Measurements from ENCODE around the gene SCN7A.

Gene SCN7A

GRCh38 chr2:166404831-166405568 is 89.0 kb downstream of the SCN7A start:
- no peak for DNase-seq (ENCODE audit: low read depth, low spot score)

DNA sequence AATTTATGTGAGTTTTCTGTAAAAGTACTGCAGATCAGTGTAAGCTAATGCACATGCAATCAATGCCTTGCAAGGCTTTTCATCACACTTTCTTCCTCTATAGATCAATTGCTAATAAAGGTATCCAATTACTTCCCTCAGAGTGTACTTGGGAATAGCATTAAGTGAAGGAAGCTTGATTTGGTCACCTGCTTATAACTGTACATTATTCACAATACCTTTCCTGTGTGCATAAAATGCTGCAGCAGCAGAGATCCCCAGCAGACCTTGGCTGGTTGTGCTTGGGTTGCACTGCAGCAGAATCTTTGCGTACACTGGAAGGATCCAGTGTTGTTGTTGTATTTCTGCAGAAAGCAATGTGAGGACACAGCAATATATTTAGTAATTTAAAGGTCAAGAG is 99.8 kb downstream of the SCN7A start:
- no peak for DNase-seq (ENCODE audit: low read depth, low spot score)

- no peak for DNase-seq (ENCODE audit: low read depth, low spot score)
These were observed 101.0 kb downstream of the SCN7A start for GRCh38 chr2:166393008-166393407.

DNA sequence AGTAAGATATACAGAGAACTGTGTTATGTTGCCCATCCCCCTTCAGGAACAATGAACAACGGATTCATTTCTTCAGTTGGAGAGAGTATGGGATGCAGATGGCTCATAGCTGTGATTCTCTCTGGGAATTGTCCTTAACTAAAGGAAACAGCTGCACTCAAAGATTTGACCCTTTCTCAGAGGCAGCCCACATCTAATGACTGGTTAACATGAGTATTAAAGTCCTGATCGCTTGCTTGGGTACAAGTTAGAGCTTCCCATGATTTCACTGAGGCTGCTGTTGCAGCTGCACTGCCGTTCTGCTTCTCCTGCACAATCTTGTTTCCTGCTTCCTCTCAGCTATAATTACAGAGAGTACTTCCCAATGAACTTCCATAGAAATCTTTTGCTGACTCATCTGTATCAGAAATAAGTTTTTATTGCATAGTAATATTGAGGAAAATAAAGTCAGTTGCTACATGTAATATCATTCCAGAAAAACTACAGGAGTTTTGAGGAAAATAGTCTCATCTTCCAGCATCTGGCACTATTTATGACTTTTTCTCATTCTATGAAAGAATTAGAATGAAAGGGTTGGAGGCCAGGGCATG is 105.5 kb downstream of the SCN7A start:
- DNase-seq (ENCODE audit: low read depth, low spot score): no peak

GRCh38 chr2:166385313-166385712 is 108.7 kb downstream of the SCN7A start:
- DNase-seq (ENCODE audit: low read depth, low spot score): no peak

GRCh38 chr2:166384774-166385173 is 109.3 kb downstream of the SCN7A start:
- no peak for DNase-seq (ENCODE audit: low read depth, low spot score)

DNA sequence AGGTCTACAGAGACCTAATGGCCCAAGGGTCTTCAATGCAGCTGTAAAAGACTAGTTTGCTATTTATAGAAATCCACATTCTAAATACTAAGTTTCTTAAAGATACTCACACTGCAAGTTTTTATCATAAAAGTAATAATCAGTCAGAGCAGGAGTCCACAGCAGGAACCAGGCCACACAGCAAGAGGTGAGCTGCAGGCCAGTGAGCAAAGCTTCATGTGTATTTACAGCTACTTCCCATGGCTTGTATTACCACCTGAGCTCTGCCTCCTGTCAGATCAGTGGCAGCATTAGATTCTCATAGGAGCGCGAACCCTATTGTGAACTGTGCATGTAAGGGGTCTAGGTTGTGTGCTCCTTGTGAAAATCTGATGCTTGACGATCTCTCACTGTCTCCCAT is 111.6 kb downstream of the SCN7A start:
- no peak for DNase-seq (ENCODE audit: low read depth, low spot score)

GRCh38 chr2:166380615-166381014 is 113.4 kb downstream of the SCN7A start:
- DNase-seq (ENCODE audit: low read depth, low spot score): no peak

GRCh38 chr2:166376873-166377272 is 117.2 kb downstream of the SCN7A start:
- no peak for DNase-seq (ENCODE audit: low read depth, low spot score)

DNA sequence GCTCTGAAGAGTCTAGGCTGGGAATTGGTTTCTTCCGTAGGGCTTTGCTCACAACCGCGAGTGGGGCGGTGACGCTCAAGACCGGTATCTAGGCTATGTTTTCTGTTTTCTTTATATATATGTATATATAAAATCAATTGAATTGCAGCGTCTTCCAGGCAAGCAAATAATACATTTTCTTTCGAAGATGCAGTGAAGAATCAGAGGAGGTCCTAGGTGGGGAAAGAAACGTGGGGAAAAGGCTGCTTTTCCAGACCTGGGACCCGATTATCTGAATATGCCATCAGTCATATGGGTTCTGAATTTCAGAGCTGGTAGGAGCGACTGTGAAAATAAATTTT is 117.6 kb downstream of the SCN7A start:
- no peak for DNase-seq (ENCODE audit: low read depth, low spot score)

- DNase-seq (ENCODE audit: low read depth, low spot score): no peak
These were observed 118.1 kb downstream of the SCN7A start, which contains the start of gene SCN9A for GRCh38 chr2:166375736-166376487. SCN9A (minus strand) TSS chr2:166375944; CDS start chr2:166311756, 64,188 bp downstream.

DNA sequence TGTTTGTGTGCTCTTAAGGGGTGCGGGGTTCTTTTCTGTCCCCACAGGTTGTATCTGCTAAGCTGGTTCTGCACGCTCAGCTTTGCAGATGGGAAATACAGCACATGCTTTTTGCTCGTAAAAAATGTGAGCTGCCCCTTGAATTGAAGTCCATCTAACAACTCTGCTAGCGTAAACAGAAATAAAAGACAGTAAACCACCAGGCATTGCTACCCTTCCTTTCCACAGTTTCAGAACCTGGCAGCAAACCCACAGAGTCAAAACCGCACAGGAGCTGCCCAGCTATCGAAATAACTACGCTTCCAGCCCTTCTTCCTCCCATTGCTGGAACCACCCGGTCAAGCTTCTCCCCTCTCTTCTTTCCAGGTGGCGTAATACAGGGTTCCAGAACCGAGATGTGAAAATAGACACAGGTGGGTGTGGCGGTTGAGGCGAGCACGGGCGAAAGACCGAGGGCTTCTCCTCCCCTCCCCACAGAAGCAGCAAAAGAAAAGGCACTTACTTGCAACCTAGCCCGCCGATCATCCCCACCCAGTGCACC is 118.8 kb downstream of the SCN7A start:
- DNase-seq (ENCODE audit: low read depth, low spot score): no peak

DNA sequence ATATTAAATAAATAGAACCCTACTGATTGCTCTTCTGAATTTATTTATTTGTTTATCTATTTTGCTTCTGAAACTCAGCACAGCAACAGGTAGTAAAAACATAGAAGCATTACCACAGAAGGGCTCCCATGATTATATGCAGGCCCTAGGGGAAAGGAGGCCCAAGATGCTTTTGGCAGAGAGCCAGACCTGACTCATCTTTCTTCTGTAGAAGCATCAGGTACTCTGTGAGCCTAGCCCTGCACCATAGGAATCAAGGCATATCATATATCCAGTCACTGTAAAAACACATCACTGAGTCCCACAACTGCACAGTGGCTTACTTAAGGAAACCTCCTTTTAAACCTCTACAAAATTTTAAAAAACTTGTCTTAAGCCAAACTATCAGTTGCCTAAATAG is 120.1 kb downstream of the SCN7A start:
- DNase-seq (ENCODE audit: low read depth, low spot score): no peak

DNA sequence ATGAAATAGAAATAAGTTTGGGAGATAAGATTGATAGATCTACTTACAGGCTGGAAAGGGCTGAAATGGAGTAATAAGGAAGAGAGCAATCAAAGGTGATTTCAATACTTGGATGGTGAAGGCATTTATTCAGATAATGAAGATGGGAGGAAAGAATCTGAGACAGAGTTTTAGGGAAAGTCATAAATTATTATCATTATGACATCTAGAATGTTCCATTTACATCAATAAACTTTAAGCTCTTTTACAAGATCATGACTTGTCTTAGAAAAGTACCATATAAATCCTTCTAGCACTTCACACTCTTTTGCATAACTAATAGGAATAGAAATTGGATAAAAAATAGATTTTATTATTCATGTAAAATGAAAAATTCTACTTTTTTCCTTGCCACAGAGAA is 120.5 kb downstream of the SCN7A start:
- no peak for DNase-seq (ENCODE audit: low read depth, low spot score)

- no peak for DNase-seq (ENCODE audit: low read depth, low spot score)
These were observed 120.9 kb downstream of the SCN7A start for GRCh38 chr2:166373105-166373504.

DNA sequence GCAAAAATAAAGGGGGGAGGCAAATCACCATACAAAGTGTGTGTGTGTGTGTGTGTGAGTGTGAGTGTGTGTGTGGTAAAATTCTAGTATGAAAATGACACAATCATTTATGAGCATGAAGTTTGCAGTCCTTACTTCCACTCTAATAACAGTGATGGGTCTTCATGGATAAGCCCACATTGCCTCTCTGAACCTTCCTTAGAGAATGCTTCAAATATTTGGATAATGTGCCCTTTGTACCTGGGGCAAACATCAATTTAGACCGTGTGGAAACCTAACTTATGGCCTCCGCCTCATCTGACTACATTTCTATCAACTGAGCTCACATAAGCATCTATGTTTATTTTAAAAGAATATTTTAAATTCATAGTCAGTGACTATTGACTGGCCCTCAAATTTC is 122.0 kb downstream of the SCN7A start:
- no peak for DNase-seq (ENCODE audit: low read depth, low spot score)

GRCh38 chr2:166365803-166366420 is 128.1 kb downstream of the SCN7A start:
- no peak for DNase-seq (ENCODE audit: low read depth, low spot score)

- no peak for DNase-seq (ENCODE audit: low read depth, low spot score)
These were observed 128.8 kb downstream of the SCN7A start for GRCh38 chr2:166365239-166365638.

DNA sequence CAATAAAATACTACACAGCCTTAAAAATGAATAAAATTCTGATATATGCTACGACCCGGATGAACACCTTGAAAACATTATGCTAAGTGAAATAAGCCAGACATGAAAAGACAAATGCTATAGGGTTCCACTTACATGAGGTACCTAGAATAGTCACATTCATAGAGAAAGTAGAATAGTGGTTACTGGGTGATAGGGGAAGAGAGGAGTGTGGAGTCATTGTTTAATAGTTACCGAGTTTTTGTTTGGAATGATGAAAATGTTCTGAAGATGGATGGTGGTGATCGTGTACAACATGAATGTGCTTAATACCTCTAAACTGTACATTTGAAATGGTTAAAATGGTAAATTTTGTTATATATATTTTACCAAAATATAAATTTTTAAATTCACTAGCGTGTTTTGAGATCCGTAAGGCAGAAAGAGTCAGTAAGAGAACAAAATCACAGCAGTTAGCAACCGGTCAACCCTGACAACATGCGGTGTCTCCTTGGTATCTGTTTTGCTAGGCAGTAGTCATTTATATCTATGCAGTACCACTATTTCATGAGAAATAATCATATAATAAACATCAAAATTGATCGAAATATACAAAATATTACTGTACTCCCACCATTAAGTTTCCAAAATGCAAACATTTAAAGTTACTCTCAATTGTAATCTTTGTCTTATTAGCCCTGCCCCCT is 129.4 kb downstream of the SCN7A start:
- no peak for DNase-seq (ENCODE audit: low read depth, low spot score)

- DNase-seq (ENCODE audit: low read depth, low spot score): no peak
These were observed 132.5 kb downstream of the SCN7A start for GRCh38 chr2:166361351-166362153.

DNA sequence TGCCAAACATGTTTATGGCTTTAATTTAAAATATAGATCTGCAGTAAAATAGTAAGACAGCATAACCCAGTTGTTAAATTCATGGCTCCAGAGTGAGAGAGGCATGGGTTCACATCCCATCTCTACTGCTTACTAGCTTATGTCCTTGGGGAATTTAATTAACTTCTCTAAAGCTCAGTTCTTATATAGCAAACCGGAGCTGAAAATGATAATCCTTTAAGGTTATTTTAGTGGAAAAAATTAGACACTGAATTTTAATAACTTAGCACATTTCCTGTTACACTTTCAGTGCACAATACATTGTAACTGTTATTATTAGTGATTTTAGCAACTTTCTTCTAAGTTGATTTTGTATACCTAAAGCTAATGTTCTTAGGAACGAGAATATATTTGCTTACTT is 133.1 kb downstream of the SCN7A start:
- no peak for DNase-seq (ENCODE audit: low read depth, low spot score)
